Testis (tissue), 2 donors: ENCODE measurements around the gene TCERG1L.

Source experiments
- POLR2A ChIP-seq: fragments of 450-650 bp; IDR thresholded peaks from one replicate; pipeline ENCODE4 v1.6.1; 2017; ENCODE audit warnings: antibody characterized with exemption, mild to moderate bottlenecking, moderate library complexity
- TF ChIP-seq, protein P1 (sequence below), 3 experiments: fragments of 450-650 bp in 2 of 3; fragments of 200-600 bp in 1 of 3; sonication (generic) in 1 of 3; IDR thresholded peaks; one replicate each; pipeline ENCODE4 v1.5.1; 2016 to 2019; ENCODE audit warnings: antibody characterized with exemption in 3 of 3, mild to moderate bottlenecking in 2 of 3, moderate library complexity in 1 of 3

DNA sequence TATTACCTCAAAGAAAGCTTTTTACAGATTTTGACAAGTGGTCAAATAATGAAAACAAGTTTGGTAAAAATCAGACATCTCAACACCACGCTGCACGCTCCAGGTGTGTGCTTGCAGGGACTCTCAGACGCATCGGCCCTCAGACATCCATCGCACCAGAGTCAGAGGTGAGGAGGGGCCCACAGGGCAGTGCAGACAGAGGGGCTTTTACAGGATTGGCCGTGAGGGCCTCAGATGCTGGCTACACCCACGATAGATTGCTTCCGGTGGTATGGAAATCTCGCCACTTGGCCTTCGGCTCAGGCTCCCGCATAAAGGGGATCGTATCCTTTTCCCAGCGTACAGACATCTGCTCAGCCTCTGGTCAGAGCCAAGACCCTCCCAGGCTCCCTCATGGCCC lies 72.1 kb downstream of the TCERG1L start:
- TF ChIP-seq, protein P1, sequence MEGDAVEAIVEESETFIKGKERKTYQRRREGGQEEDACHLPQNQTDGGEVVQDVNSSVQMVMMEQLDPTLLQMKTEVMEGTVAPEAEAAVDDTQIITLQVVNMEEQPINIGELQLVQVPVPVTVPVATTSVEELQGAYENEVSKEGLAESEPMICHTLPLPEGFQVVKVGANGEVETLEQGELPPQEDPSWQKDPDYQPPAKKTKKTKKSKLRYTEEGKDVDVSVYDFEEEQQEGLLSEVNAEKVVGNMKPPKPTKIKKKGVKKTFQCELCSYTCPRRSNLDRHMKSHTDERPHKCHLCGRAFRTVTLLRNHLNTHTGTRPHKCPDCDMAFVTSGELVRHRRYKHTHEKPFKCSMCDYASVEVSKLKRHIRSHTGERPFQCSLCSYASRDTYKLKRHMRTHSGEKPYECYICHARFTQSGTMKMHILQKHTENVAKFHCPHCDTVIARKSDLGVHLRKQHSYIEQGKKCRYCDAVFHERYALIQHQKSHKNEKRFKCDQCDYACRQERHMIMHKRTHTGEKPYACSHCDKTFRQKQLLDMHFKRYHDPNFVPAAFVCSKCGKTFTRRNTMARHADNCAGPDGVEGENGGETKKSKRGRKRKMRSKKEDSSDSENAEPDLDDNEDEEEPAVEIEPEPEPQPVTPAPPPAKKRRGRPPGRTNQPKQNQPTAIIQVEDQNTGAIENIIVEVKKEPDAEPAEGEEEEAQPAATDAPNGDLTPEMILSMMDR (IDR thresholded peaks at IDR 0.05): no peak
- TF ChIP-seq POLR2A: no peak
